Karpas-422 (cell line): ENCODE measurements around the gene MBOAT2. TPM values are rescaled to one million over a fixed set of nuclear protein-coding genes. Genes with fewer than 3 reads are reported as not detected.

ENCODE experiments used
- DNase-seq: peaks from one replicate; pipeline ENCODE4 v3.0.0-alpha.2; 2015
- H2AFZ ChIP-seq: fragments of 200-600 bp; sonication (generic); 2 replicates; pipeline ENCODE4 v1.6.1; 2014; ENCODE audit warnings: antibody characterized with exemption, low read length, mixed read lengths
- H3K27ac ChIP-seq: fragments of 200-600 bp; sonication (generic); 2 replicates; pipeline ENCODE4 v1.5.1; 2014; ENCODE audit warnings: mild to moderate bottlenecking, low read length, moderate library complexity
- H3K27me3 ChIP-seq: fragments of 200-600 bp; sonication (generic); 2 replicates; pipeline ENCODE4 v1.6.1; 2014; ENCODE audit warnings: low read length, mixed read lengths
- H3K36me3 ChIP-seq: fragments of 200-600 bp; sonication (generic); 2 replicates; pipeline ENCODE4 v1.6.1; 2014; ENCODE audit warnings: low read length, mixed read lengths; ENCODE audit not compliant: insufficient read depth
- H3K4me1 ChIP-seq: fragments of 200-600 bp; sonication (generic); 2 replicates; pipeline ENCODE4 v1.6.1; 2014; ENCODE audit warnings: mild to moderate bottlenecking, low read length, mixed read lengths
- H3K4me2 ChIP-seq: fragments of 200-600 bp; sonication (generic); 2 replicates; pipeline ENCODE4 v1.6.1; 2014; ENCODE audit warnings: low read length, low read depth, mild to moderate bottlenecking; ENCODE audit not compliant: poor library complexity, severe bottlenecking
- H3K4me3 ChIP-seq: fragments of 200-600 bp; sonication (generic); 2 replicates; pipeline ENCODE4 v1.5.1; 2014; ENCODE audit warnings: mild to moderate bottlenecking, antibody characterized with exemption, low read length, mixed read lengths
- H3K79me2 ChIP-seq: fragments of 200-600 bp; sonication (generic); 2 replicates; pipeline ENCODE4 v1.6.1; 2014; ENCODE audit warnings: mild to moderate bottlenecking, low read length, mixed read lengths
- H3K9ac ChIP-seq: fragments of 200-600 bp; sonication (generic); 2 replicates; pipeline ENCODE4 v1.6.0; 2014; ENCODE audit warnings: low read length
- H3K9me2 ChIP-seq: fragments of 200-600 bp; sonication (generic), shearing (Covaris generic); replicated peaks from 2 replicates; pipeline ENCODE4 v1.6.0; 2014; ENCODE audit warnings: mild to moderate bottlenecking, low read length, moderate library complexity; ENCODE audit not compliant: insufficient read depth
- H3K9me3 ChIP-seq: fragments of 300-700, 200-600 bp; sonication (generic); 2 replicates; pipeline ENCODE4 v1.6.1; 2014; ENCODE audit warnings: low read length, mixed read lengths
- H4K20me1 ChIP-seq: fragments of 200-600 bp; sonication (generic); 2 replicates; pipeline ENCODE4 v1.6.1; 2014; ENCODE audit warnings: mild to moderate bottlenecking, antibody characterized with exemption, low read length, low read depth; ENCODE audit not compliant: insufficient read depth
- total RNA-seq: library from RNA; depleted of rRNA; stranded (reverse); fragments of >200 nt; shearing (Covaris generic); gene quantifications from 2 replicates; pipeline ENCODE4 v1.2.3, GENCODE V29; 2014; ENCODE audit warnings: low replicate concordance

MBOAT2 gene
- total RNA-seq, 1 experiment from 2014 or later, result not detected

DNA sequence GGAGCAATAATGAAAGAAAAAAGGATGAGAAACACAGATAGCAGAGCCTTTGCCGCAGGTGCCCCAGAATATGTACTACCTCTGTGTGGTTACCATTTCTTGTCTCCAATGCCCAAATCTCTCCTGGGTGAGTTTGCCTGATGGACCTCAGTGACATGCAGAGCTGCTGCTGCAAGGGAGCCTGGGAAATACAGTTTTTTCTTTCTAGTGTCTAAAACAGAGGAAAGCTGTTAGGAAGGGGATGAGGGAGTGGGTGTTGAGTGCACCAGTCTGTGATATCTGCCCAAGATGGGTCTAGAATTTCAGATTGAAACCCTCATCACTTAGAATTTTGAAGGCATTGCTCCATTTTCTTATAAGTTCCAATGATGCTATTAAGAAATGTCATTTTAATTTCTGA is 9.9 kb upstream of the MBOAT2 start:
- Histone ChIP-seq H3K27ac (no peak overlapping the region), H3K4me3 (no peak overlapping the region), H3K9me2 (no peaks in the 10 kb centered on the region), H3K27me3 (no peaks in the 10 kb centered on the region), H3K36me3 (no peaks in the 10 kb centered on the region), H2AFZ (no peak overlapping the region), H4K20me1 (no peaks in the 10 kb centered on the region), H3K9ac (no peak overlapping the region), H3K4me2 (no peak overlapping the region), H3K9me3 (no peaks in the 10 kb centered on the region), H3K4me1 (no peaks in the 10 kb centered on the region), H3K79me2 (no peaks in the 10 kb centered on the region)
- DNase-seq, result no peak

DNA sequence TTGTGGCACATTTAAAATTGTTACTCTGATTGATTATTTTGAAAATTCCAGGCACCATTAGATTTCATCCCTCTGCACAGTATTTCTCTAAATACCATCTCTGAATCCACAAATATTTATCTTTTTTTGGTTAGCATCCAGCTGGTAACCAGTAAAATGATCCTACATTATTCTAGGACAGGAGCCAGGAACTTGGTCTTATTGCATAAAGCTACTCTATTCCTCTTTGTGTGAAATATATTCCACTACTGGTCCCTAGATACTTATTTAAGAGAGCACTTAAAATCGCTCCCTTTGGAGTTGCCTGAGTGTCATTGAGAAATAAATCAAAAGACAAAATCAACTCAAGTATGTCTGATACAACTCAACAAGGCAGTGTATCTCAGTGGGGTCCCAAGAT is 7.4 kb upstream of the MBOAT2 start:
- no peaks in the 10 kb centered on the region for H3K36me3 ChIP-seq
- no peaks in the 10 kb centered on the region for H3K27me3 ChIP-seq
- H2AFZ ChIP-seq, result no peak overlapping the region
- no peaks in the 10 kb centered on the region for H3K79me2 ChIP-seq
- no peaks in the 10 kb centered on the region for H3K9me3 ChIP-seq
- H4K20me1 ChIP-seq, result no peaks in the 10 kb centered on the region
- DNase-seq, result no peak
- H3K27ac ChIP-seq, result no peak overlapping the region
- H3K9ac ChIP-seq, result no peak overlapping the region
- H3K4me2 ChIP-seq, result no peak overlapping the region
- H3K9me2 ChIP-seq, result no peaks in the 10 kb centered on the region
- H3K4me3 ChIP-seq, result no peak overlapping the region
- H3K4me1 ChIP-seq, result no peaks in the 10 kb centered on the region

DNA sequence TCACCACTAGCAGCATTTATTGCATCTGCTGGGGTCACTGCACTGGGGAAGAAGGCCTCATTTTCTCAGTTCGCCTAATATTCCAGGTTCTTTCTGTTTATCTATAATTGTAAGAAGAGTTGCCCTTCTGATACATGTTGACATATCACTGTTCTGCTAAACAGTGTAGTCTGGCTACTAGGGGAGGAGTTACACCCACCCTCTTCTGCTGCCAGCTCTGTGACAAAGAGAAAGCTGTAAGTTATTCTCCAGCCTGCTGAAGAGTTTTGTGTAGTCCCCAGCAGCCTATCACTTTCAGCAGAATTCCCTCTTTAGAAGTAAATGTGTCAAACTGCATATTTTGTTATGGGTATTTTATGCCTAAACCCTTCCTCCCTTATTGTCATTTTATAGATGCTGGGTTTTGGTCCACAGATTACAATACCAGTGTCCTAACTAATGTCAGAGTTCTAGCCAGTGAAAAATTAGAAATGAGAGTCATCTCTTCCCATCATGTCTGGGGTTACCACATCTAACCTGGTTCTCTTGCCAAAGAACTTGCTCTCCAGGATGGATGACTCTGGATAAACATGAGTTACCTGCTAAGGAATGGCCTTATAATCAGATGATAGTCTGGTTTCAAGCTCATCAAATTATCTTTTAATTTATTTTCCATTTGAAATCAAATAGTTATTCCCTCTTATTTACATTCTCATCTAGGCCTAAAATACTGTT is 5.6 kb upstream of the MBOAT2 start:
- Histone ChIP-seq H3K27me3 (no peaks in the 10 kb centered on the region), H3K9ac (no peak overlapping the region), H2AFZ (no peak overlapping the region), H3K9me2 (no peaks in the 10 kb centered on the region), H3K9me3 (no peaks in the 10 kb centered on the region), H3K27ac (no peak overlapping the region), H3K4me3 (no peak overlapping the region), H4K20me1 (no peaks in the 10 kb centered on the region), H3K36me3 (no peaks in the 10 kb centered on the region), H3K79me2 (no peaks in the 10 kb centered on the region), H3K4me2 (no peak overlapping the region), H3K4me1 (no peaks in the 10 kb centered on the region)
- no peak for DNase-seq

DNA sequence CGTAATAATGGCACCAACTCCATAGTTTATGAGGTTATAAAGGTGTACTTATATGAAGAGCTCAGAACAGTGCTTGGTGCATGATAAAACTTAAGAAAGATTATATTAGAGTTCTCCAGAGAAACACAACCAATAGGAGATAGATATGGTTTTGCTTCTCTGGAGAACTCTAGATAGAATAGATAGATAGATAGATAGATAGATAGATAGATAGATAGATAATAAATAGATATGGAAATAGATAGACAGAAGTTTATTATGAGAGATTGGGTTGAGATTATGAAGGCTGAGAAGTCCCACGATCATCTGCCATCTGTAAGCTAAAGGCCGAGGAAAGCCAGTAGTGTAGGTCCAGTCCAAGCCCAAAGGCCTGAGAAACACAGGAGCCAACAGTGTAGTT is 2.9 kb upstream of the MBOAT2 start:
- Histone ChIP-seq H2AFZ (no peak overlapping the region), H3K9me2 (no peaks in the 10 kb centered on the region), H3K27ac (no peak overlapping the region), H3K4me3 (no peak overlapping the region), H3K27me3 (no peaks in the 10 kb centered on the region), H3K9me3 (no peaks in the 10 kb centered on the region), H3K79me2 (no peaks in the 10 kb centered on the region), H4K20me1 (no peaks in the 10 kb centered on the region), H3K4me2 (no peak overlapping the region), H3K4me1 (no peaks in the 10 kb centered on the region), H3K9ac (no peak overlapping the region), H3K36me3 (no peaks in the 10 kb centered on the region)
- no peak for DNase-seq

DNA sequence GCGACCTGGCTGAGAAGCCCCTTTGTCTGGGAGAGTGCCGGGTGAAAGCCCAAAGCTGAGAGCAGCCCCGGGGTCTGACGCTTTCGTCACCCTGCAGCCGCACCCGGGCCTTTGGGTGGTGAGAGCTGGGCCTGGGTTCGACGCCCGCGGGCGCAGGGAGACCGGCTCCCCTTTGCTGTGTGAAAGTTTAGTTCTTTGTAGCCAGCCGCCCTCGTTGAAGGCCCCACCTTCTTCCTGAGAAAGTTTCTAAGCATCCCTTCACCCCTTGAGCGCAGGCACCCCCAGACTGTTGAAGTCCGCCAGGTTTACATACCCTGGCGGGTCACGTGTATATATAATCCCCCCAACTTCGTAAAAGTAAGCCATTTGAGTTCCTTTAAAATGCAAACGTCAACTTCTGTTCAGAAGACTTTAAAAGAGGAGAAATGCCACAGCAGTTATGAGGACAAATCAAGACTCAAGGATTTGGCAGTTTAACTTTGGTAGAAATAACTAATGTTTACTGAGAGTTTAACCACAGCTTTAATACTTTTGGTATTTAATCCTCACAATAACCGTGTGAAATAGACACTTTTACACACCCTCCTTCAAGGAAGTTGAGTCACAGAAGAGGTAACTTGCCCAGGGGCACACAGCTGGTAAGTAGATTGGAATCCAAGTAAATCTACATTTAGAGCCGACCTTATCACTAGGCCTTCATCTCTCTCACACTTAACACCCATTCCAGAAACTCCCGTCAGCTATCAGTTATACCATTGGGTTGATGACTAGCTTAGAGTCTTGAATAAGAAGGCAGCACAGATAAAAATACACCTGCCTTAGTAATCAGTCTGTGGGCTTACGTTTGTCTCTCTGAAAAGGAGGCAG is 1.1 kb upstream of the MBOAT2 start:
- Histone ChIP-seq H3K4me3 (no peak overlapping the region), H2AFZ (no peak overlapping the region), H3K27me3 (no peaks in the 10 kb centered on the region), H3K9me2 (no peaks in the 10 kb centered on the region), H3K36me3 (no peaks in the 10 kb centered on the region), H3K79me2 (no peaks in the 10 kb centered on the region), H3K9me3 (no peaks in the 10 kb centered on the region), H3K4me1 (no peaks in the 10 kb centered on the region), H3K27ac (no peak overlapping the region), H3K9ac (no peak overlapping the region), H3K4me2 (no peak overlapping the region), H4K20me1 (no peaks in the 10 kb centered on the region)
- DNase-seq, result no peak

DNA sequence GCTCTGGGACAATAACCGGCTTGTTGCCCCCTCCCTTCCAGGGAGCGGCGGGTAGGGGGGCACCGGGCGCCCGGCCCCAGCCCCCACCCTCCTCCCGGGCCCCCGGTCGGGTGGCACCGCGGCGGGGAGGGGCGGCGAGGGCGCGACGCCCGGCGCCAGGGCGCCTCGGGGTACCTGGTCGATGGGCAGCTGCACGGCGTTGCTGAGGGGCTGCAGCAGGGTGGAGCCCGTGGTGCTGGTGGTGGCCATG is 193 bp downstream of the MBOAT2 start:
- Histone ChIP-seq H3K9me2 (no peaks in the 10 kb centered on the region), H3K4me2 (no peak overlapping the region), H3K9me3 (no peaks in the 10 kb centered on the region), H3K4me3 (no peak overlapping the region), H3K4me1 (no peaks in the 10 kb centered on the region), H3K9ac (no peak overlapping the region), H3K27me3 (no peaks in the 10 kb centered on the region), H3K79me2 (no peaks in the 10 kb centered on the region), H3K27ac (no peak overlapping the region), H2AFZ (no peak overlapping the region), H4K20me1 (no peaks in the 10 kb centered on the region), H3K36me3 (no peaks in the 10 kb centered on the region)
- no peak for DNase-seq

DNA sequence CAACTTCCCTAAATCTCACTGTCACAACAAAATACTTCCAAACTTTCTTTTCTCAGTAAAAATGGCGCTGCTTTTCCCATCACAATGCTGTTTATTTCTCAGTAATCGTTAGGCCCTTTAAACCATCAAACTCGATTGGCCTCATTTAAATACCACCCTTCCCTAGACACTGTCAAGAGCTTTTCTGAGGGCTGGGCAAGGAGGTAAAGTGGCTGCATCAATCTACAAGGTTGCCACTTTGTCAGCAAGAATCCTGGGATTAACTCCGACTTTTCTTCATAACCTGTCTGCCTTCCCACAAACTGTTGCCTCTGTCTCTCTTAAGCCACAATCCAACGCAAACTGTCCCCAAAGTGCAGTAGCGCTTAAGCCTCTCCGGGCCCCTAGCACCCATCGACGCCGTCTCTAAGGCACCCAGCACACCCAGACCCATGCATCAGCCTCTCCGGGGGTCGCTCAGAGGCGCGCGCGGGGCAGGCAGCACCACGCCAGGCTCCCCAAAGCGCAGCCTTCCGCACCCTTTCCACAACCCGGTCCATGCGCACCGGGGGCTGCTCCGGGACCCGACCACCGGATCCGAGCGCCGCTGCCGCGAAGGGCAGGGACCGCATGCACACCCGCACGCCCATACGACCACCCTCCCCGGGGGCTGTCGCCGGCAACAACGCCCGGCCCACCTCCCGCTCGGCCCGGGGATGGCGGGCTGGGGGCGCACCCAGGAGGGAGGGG is 683 bp downstream of the MBOAT2 start:
- Histone ChIP-seq H2AFZ (no peak overlapping the region), H3K9ac (no peak overlapping the region), H3K27ac (no peak overlapping the region), H3K4me1 (no peaks in the 10 kb centered on the region), H3K4me3 (no peak overlapping the region), H3K4me2 (no peak overlapping the region), H3K36me3 (no peaks in the 10 kb centered on the region), H3K9me2 (no peaks in the 10 kb centered on the region), H3K79me2 (no peaks in the 10 kb centered on the region), H4K20me1 (no peaks in the 10 kb centered on the region), H3K9me3 (no peaks in the 10 kb centered on the region), H3K27me3 (no peaks in the 10 kb centered on the region)
- DNase-seq, result no peak

DNA sequence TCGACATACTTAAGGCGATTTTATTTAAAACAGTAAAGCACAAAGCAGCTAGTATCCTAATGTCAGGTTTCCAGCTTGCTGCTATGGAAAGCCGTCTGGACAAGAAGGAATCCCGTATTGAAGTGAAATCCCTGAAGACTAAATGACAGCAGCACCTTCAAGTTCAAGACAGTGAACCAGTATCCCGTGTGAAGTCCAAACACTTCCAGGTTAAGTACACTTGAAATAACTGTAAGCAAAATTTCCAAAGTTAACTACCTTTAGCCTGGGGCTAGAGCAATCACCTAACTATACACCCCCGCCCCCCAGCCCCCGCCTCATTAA is 1.2 kb downstream of the MBOAT2 start:
- Histone ChIP-seq H3K9me2 (no peaks in the 10 kb centered on the region), H3K4me3 (no peak overlapping the region), H3K36me3 (no peaks in the 10 kb centered on the region), H3K9me3 (no peaks in the 10 kb centered on the region), H3K4me1 (no peaks in the 10 kb centered on the region), H3K27ac (no peak overlapping the region), H2AFZ (no peak overlapping the region), H3K27me3 (no peaks in the 10 kb centered on the region), H4K20me1 (no peaks in the 10 kb centered on the region), H3K79me2 (no peaks in the 10 kb centered on the region), H3K4me2 (no peak overlapping the region), H3K9ac (no peak overlapping the region)
- no peak for DNase-seq
